ENCODE measurements around the gene AP4S1.

The AP4S1 gene

GRCh38 chr14:31137214-31137889, 111.9 kb downstream of the AP4S1 start:
- DNase-seq (ENCODE audit: low spot score) = no peak

- no peak for DNase-seq (ENCODE audit: low spot score)
Measured at GRCh38 chr14:31138301-31138700, 112.9 kb downstream of the AP4S1 start.

GRCh38 chr14:31139301-31139847, 113.9 kb downstream of the AP4S1 start:
- DNase-seq (ENCODE audit: low spot score) = no peak

- DNase-seq (ENCODE audit: low spot score) = no peak
Measured at GRCh38 chr14:31142455-31143087, 117.1 kb downstream of the AP4S1 start.

Small RNAs within 50 kb of the gene (small RNA-seq; reads per million reads assigned to genes)
- gene MIR624 = 0.03 to 0.22 reads per million in 2 experiments
- gene RNU6-541P = 0 reads per million in 2 experiments
